HG03558 (cell line): Measurements from ENCODE around the gene PSG3.
"Not testable (repeated sequence)": the region's sequence is repeated elsewhere in the genome, so short reads cannot be mapped to it uniquely, and the experiment has no call there.

Source experiments
- ATAC-seq: cut with Tn5 transposase; IDR thresholded peaks from one replicate; pipeline ENCODE4 v1.9.1; 2021; ENCODE audit warnings: moderate number of reproducible peaks; ENCODE audit not compliant: unreplicated experiment; ENCODE audit errors: extremely low read depth

The PSG3 gene

DNA sequence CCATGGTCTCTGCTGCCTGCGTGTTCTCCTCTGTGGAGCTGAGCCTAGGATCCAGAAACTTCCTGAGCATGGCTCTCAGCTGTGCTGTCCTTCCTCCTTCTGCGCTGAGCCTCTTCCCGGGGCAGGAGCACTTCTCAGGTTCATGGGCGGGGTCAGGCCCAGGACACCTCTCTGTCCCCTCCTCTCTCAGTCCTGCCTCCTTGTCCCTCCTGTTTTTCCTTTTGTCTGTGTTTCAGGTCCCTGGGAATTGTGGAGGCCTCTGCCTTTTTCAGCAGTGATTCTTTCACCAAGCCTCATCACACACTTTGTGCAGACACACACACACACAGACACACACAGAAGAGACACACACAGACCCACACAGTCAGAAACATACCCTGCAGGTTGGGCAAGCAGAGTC, at the start of gene PSG3:
TSS of gene PSG3 (minus strand) at position 101 of the 400 bp plus-strand sequence. CDS start at position 4, 97 bp downstream.
- ATAC-seq = not testable (repeated sequence)

- ATAC-seq = not testable (repeated sequence)
Observed at GRCh38 chr19:42788766-42789165, 48.5 kb upstream of the PSG3 start.

DNA sequence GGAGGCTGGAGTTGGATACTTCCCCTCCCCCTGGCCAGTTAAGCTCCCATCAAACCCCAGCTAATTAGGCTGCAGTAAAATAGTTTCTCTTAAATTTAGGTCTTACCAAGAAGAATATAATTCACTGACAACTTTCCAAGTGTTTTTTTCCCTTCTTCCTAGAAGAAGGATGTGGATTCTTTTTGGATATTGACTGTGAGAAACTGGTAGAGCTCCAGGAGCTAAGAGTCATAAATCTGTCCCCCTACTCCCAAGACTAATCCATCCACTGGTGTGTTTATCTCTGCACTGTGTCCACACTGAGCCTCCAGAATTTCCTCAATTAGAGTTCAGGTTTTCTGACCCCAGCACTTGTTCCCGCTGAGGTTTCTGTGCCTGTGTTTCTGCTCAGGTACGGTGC, 47.5 kb upstream of the PSG3 start:
- not testable (repeated sequence) for ATAC-seq

DNA sequence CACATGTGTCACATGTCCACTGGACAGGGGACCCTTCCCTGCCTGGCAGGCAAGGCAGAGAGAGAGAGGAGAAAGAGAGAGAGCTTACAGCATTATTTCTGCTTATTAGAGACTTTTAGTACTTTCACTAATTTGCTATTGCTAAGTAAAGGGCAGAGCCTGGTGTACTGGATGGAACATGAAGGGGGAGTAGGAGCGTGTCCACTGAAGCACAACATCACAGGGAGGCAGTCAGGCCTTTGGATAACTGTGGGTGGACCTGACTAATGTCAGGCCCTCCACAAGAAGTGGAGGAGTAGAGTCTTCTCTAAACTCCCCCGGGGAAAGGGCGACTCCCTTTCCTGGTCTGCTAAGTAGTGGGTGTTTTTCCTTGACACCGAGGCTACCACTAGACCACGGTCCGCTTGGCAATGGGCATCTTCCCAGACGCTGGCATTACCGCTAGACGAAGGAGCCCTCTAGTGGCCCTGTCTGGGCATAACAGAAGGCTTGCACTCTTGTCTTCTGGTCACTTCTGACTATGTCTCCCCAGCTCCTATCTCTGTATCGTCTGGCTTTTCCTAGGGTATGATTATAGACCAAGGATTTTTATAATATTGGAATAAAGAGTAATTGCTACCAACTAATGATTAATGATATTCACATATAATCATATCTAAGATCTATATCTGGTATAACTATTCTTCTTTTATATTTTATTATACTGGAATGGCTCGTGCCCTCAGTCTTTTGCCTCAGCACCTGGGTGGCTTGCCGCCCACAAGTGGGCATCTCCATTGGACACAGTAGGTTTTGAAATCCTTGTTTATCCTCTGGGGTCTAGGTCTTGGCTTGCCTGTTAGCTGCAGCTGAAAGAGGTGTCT, 36.7 kb upstream of the PSG3 start:
- ATAC-seq = not testable (repeated sequence)

- ATAC-seq = not testable (repeated sequence)
Observed at GRCh38 chr19:42774510-42775158, 34.4 kb upstream of the PSG3 start.

DNA sequence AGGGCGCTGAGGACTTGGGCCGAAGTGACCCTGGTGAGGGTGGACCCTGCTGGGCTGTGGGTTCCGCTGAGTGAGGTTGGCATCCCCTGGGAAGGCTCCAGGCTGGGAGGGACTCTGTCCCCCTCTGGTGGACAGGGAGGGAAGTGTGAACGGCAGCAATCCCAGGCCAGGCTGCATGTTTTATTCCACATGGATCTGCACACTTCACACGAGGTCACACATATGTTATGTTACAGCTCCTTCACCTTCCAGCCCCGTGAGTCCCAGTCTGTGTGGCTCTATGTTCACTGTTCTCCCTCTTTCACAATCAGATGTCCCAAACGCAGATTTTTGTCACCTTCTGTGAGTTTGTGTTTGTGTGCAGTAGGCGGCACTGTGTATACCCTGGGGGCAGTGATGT, 27.0 kb upstream of the PSG3 start:
- ATAC-seq = not testable (repeated sequence)

GRCh38 chr19:42766871-42767270, 26.6 kb upstream of the PSG3 start:
- ATAC-seq = not testable (repeated sequence)

- ATAC-seq = no peak
Observed at GRCh38 chr19:42764836-42765235, 24.6 kb upstream of the PSG3 start.

GRCh38 chr19:42762789-42763188, 22.5 kb upstream of the PSG3 start:
- ATAC-seq = no peak

- ATAC-seq = not testable (repeated sequence)
Observed at GRCh38 chr19:42761924-42762295, 21.6 kb upstream of the PSG3 start.

GRCh38 chr19:42760954-42761923, 21.0 kb upstream of the PSG3 start:
- not testable (repeated sequence) for ATAC-seq

DNA sequence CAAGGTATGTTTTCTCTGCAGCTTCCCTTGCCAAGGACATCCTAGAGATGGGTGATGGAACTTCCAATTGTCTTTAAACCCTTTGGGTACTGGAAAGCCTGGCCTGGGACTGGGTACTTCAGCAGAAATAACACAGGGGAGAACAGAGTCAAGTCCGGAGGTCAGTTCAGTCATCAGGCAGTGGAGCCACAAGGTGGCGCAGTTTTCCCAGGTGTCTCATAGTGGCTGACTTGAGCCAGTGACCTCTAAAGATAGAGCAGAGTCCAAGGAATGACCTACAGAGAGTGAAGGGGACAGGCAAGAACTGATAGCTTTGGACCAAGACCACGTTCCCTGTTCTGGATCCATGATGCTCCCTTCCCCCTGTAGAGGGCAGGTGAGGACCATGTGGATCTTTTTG, 18.4 kb upstream of the PSG3 start:
- not testable (repeated sequence) for ATAC-seq

- ATAC-seq = not testable (repeated sequence)
Observed at GRCh38 chr19:42752246-42752645, 12.0 kb upstream of the PSG3 start.

DNA sequence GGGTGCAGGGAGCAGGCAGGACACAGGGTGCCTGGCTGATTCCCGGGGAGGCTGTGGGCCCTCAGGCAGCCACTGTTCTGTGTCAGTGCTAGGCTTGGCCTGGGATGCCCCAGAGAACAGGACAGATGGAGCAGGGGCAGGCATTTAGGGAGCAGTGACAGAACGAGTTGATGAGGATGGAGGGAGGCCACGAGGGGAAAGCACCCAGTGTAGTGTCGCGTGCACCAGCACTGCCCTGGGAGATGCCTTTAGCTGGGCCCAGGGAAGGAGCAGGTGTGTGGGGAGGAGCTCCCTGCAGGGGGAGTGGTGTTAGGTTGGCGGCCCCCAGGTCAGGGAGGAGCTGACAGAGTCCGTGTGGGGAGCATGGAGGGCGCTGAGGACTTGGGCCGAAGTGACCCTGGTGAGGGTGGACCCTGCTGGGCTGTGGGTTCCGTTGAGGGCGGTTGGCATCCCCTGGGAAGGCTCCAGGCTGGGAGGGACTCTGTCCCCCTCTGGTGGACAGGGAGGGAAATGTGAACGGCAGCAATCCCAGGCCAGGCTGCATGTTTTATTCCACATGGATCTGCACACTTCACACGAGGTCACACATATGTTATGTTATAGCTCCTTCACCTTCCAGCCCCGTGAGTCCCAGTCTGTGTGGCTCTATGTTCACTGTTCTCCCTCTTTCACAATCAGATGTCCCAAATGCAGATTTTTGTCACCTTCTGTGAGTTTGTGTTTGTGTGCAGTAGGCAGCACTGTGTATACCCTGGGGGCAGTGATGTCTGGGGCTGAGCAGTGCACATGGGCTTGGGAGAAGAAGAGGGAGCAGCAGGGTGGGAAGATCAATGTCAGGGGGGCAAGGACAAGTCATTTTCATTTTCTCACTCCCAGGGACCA, 1.7 kb upstream of the PSG3 start:
- ATAC-seq = not testable (repeated sequence)

DNA sequence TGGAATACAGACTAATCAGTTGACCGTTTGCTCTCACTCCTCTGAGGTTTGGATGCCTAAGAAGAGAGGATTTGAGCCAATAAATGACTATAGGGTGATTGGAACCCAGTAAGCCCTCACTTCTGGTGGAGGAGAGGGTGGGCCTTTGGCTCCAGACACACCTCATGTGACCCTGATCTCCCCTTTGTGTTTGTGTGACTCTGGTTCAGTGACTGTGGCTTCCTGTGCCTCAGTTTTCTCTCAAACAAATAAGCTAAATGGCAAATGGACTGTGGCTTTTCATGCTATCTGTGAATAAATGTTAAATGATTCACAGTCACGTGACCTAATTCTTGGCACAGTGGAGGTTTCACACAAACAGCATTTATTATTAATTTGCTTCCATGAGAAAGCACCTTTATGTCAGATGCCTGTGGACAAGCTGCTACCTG, 2.7 kb downstream of the PSG3 start:
- ATAC-seq = not testable (repeated sequence)

DNA sequence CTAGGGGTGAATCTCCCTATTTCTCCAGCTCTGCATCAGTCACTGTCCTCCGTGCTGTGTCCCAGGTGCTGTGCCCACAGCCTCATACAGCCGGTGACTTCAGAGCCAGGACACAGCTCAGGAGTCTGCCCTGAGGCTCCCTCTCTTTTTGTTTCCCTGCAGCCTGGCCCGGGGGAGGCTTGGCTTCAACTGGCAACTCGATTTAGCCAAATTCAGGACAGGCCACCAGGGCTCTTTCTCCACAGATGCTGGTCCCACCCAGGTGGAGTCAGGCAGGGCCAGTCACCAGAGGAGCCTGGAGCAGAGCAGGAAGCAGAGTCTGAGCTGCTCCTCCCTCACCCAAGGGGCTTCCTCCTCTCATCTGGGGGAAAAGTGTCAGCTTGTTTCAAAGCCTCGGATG, 11.9 kb downstream of the PSG3 start:
- not testable (repeated sequence) for ATAC-seq

DNA sequence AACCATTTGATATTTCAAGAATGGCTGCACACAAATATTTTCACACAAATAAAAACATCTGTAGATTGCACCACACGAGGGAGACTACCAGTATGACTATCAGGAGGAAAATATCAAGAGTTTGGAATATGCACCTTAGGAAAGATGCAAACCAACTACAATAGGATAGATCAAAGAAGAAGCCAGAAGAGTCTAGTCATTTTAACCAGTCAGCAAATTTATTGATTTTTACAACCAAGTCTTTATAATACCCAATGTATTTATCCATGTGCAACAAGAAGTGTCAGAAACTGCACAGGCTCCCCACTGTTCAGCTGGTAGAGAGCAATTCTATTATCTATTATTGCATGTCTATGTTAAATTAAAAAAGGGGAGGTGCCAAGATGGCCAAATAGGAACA, 26.3 kb downstream of the PSG3 start:
- ATAC-seq = not testable (repeated sequence)

DNA sequence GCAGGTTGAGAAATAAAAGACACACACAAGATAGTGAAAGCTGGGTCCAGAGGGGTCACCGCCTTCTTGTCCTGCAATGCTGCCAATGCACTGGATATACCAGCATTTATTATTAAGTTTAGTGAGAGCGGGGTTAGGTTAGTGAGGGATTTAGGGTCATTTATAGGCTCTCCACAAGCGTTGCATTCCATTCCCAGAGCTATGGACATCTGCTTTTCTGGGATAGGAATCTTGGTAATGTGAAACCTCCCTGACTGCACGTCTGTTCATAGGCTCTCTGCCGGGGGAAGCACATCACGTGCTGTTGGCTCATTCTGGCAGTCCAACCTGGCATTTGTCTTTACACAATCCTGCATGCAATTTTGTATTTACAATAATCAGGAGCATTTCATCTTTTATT, 27.5 kb downstream of the PSG3 start:
- ATAC-seq = not testable (repeated sequence)

DNA sequence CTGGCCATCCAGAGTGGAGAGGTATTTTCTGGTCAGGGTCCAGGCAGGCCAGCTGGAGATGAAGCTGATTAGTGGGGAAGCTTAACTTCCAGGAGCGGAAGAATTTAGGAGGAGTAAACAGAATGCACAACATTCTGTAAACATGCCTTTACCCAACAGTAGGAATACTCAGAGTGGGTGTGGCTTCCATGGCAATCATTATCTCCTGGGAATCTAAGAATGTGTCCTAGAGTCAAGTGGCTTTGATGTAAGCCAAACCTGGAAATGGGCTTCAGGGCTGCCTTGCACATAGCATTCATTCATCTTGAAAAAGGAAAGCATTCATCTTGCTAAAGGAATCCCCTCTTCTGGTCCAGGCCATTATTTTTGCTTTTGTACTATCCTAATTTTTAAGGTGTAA, 29.3 kb downstream of the PSG3 start:
- ATAC-seq = not testable (repeated sequence)
